Amniotic epithelial cell (primary cell): ENCODE results near the gene OR2AE1.
"Not testable (repeated sequence)": the region's sequence is repeated elsewhere in the genome, so short reads cannot be mapped to it uniquely, and the experiment has no call there.

Source experiments
- DNase-seq: peaks from one replicate; pipeline ENCODE4 v3.0.0-alpha.2; 2010; ENCODE audit warnings: low read depth

Gene OR2AE1

GRCh38 chr7:99876933-99877332 is at the start of gene OR2AE1:
Gene OR2AE1 (minus strand): TSS chr7:99877033. CDS start chr7:99877033, 0 bp downstream.
- DNase-seq: no peak

- no peak for DNase-seq
Observed at GRCh38 chr7:99926321-99926720, 49.5 kb upstream of the OR2AE1 start.

- no peak for DNase-seq
Observed at GRCh38 chr7:99923200-99923599, 46.4 kb upstream of the OR2AE1 start.

- peak; percentile 22 for DNase-seq
Observed at GRCh38 chr7:99920149-99920548, 43.3 kb upstream of the OR2AE1 start.

- no peak for DNase-seq
Observed at GRCh38 chr7:99919814-99920112, 42.9 kb upstream of the OR2AE1 start.

- DNase-seq: peak; percentile 93
Observed at GRCh38 chr7:99918959-99919813, 42.4 kb upstream of the OR2AE1 start, which contains the start of gene TRIM4. Gene TRIM4 (minus strand): TSS chr7:99919530. CDS start chr7:99919401, 129 bp downstream.

- no peak for DNase-seq
Observed at GRCh38 chr7:99910976-99911375, 34.1 kb upstream of the OR2AE1 start.

GRCh38 chr7:99901581-99901980 is 24.7 kb upstream of the OR2AE1 start:
- DNase-seq: no peak

- DNase-seq: no peak
Observed at GRCh38 chr7:99899830-99900519, 23.1 kb upstream of the OR2AE1 start.

- no peak for DNase-seq
Observed at GRCh38 chr7:99898836-99899235, 22.0 kb upstream of the OR2AE1 start.

- no peak for DNase-seq
Observed at GRCh38 chr7:99898023-99898357, 21.2 kb upstream of the OR2AE1 start.

GRCh38 chr7:99897322-99898022 is 20.6 kb upstream of the OR2AE1 start:
- no peak for DNase-seq

GRCh38 chr7:99894738-99895137 is 17.9 kb upstream of the OR2AE1 start:
- no peak for DNase-seq

GRCh38 chr7:99893280-99893679 is 16.4 kb upstream of the OR2AE1 start:
- DNase-seq: no peak

GRCh38 chr7:99890348-99890747 is 13.5 kb upstream of the OR2AE1 start:
- DNase-seq: not testable (repeated sequence)

- DNase-seq: not testable (repeated sequence)
Observed at GRCh38 chr7:99888366-99888765, 11.5 kb upstream of the OR2AE1 start.

- no peak for DNase-seq
Observed at GRCh38 chr7:99881370-99881769, 4.5 kb upstream of the OR2AE1 start.

GRCh38 chr7:99876491-99876890 is 342 bp downstream of the OR2AE1 start:
- DNase-seq: no peak

GRCh38 chr7:99868246-99868645 is 8.6 kb downstream of the OR2AE1 start:
- no peak for DNase-seq

- not testable (repeated sequence) for DNase-seq
Observed at GRCh38 chr7:99867477-99867876, 9.4 kb downstream of the OR2AE1 start.

- DNase-seq: no peak
Observed at GRCh38 chr7:99863847-99864440, 12.9 kb downstream of the OR2AE1 start.
